SH-SY5Y (cell line): ENCODE data around the gene SCRN3.

Experiments
- GATA2 ChIP-seq: IDR thresholded peaks from 2 replicates; pipeline ENCODE4 v1.6.1; 2011; ENCODE audit warnings: mild to moderate bottlenecking, low read depth, low read length
- GATA3 ChIP-seq: IDR thresholded peaks from 2 replicates; pipeline ENCODE4 v1.6.1; 2011; ENCODE audit warnings: low read depth, mild to moderate bottlenecking, low read length, moderate library complexity

DNA sequence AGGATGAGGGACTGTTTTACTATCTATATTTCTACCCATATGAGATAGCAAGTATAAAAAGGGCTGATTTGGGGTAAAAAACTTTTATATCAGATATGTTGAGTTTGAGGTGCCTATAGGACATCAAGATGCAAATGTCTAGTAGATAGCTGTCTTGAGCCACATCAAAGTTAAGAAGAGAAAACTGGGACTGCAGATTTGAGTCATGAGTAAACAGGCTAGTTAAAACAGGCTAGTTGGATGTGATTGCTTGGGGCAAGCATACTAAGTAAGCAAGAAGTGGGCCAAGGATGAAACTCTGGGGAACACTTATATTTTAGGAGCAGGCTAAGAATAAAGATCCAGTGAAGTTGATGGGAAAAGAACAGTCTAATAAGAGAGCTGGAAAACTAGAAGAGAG, 2.8 kb upstream of the SCRN3 start:
- no peak for TF ChIP-seq GATA2
- no peak for TF ChIP-seq GATA3
